Activated T-cell treated with anti-CD3 and anti-CD28 coated beads, Interleukin-2, amount 50 U/mL, for 72 hours (primary cell): ENCODE data around the gene IFT80. TPM values are rescaled to one million over a fixed set of nuclear protein-coding genes. Genes with fewer than 3 reads are reported as not detected.

ENCODE experiments used
- ATAC-seq, 2 donors: fragments of 150-1000 bp; cut with Tn5 transposase; replicated peaks in 1 of 2; 2 replicates each; pipeline ENCODE4 v1.10.0; 2021; ENCODE audit warnings: moderate library complexity in 2 of 2, mild to moderate bottlenecking in 1 of 2
- DNase-seq, 2 donors: peaks; one replicate each; pipeline ENCODE4 v3.0.0; 2021 to 2022; ENCODE audit warnings: mixed read lengths in 1 of 2
- H3K27ac Mint-ChIP-seq: one replicate; pipeline ENCODE4 v1.8.0; 2022; ENCODE audit warnings: mild to moderate bottlenecking, moderate library complexity, mixed read lengths
- H3K27me3 Mint-ChIP-seq: one replicate; pipeline ENCODE4 v1.8.0; 2022; ENCODE audit warnings: low read depth, mixed read lengths
- H3K36me3 Mint-ChIP-seq, 2 donors: one replicate each; pipeline ENCODE4 v1.8.0; 2022; ENCODE audit warnings: mixed read lengths in 2 of 2, mild to moderate bottlenecking in 1 of 2; ENCODE audit not compliant: insufficient read depth in 2 of 2
- H3K4me1 Mint-ChIP-seq: one replicate; pipeline ENCODE4 v1.8.0; 2022; ENCODE audit warnings: low read depth, mixed read lengths
- H3K4me3 Mint-ChIP-seq, 2 donors: one replicate each; pipeline ENCODE4 v1.8.0; 2022; ENCODE audit warnings: mild to moderate bottlenecking in 2 of 2, mixed read lengths in 2 of 2, moderate library complexity in 2 of 2
- H3K9me3 Mint-ChIP-seq, 2 donors: one replicate each; pipeline ENCODE4 v1.8.0; 2022; ENCODE audit warnings: mixed read lengths in 2 of 2
- total RNA-seq, 2 donors: library from RNA; stranded (reverse); gene quantifications; one replicate each; pipeline ENCODE4 v1.2.3, GENCODE V29; 2022

The IFT80 gene
- total RNA-seq, 2 donors from 2014 or later = 22.2 to 22.7 TPM

DNA sequence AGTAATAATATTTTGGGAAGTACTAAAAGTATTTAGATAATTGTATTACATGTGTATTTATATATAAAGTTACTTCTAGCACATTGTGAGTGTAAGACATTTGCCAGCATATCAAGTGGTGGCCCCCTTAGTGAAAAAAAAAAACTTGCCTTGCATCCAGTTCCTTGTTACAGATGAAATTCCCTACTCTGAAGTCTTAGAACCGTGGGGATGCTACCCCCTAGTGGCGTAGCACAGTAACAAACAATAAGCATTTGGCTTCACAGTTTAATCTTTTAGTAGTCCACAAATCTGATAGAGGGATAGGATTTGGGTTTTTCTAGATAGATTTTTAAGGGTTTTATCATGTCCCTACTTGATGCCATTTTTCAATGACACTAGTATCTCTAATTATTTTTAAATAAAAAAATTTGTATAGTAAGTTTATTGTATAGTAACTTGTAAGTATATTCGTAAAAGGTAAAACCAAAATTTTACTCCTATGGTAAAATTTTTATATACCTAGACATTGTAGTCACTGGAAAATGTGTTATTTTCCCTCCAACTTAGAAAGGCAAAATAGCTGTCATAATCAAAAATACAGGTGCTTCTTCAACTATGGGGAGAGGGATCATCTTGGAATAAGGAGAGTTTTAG, 14.7 kb upstream of the IFT80 start:
- Mint-ChIP-seq H3K27me3 (no peaks in the 10 kb centered on the region), H3K4me1 (no peaks in the 10 kb centered on the region), H3K36me3 (peaks cover 9 to 43% of the 10 kb centered on the region in 2 donors), H3K27ac (peak overlapping the region; percentile 50), H3K4me3 (no peak overlapping the region), H3K9me3 (no peaks in the 10 kb centered on the region)
- DNase-seq (peak; percentile 56 to 68), ATAC-seq (peak; percentile 70 to 75)

GRCh38 chr3:160412477-160412876, 13.5 kb upstream of the IFT80 start:
- no peaks in the 10 kb centered on the region for H3K4me1 Mint-ChIP-seq
- DNase-seq = no peak
- H3K27ac Mint-ChIP-seq = no peak overlapping the region
- H3K27me3 Mint-ChIP-seq = no peaks in the 10 kb centered on the region
- ATAC-seq = no peak
- peaks cover 10 to 39% of the 10 kb centered on the region in 2 donors for H3K36me3 Mint-ChIP-seq
- no peaks in the 10 kb centered on the region for H3K9me3 Mint-ChIP-seq
- H3K4me3 Mint-ChIP-seq = no peak overlapping the region

DNA sequence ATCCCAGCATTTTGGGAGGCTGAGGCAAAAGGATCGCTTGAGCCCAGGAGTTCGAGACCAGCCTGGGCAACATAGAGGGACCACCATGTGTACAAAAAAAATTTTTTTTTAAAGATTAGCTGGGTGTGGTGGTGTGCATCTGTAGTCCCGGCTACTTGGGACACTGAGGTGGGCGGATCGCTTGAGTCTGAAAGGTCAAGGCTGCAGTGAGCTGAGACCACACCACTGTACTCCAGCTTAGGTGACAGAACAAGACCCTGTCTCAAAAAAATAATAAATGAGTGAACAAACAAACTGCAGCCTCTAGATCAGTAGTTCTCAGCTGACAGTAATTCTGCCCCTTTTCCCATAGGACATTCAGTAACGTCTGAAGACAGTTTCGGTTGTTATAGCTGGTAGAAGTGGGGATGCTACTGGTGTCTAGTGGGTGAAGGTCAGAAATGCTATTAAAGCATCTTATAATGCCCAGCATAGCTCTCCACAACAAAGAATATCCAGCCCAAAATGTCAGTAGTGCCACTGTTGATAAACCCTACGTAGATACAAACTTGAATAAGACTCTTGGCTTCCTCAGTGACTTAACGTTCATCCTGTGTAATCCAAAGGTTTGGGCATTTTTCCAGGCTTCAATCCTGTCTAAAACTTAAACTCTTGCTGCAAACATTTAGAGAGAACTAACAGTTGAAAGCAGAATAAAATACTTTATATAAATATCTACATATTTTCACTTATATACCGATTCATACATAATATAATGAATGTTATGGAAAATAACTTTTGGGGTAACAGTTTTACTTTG, 11.0 kb upstream of the IFT80 start:
- Mint-ChIP-seq H3K27me3 (no peaks in the 10 kb centered on the region), H3K4me3 (no peak overlapping the region), H3K9me3 (no peaks in the 10 kb centered on the region), H3K36me3 (peaks cover 3 to 35% of the 10 kb centered on the region in 2 donors), H3K27ac (no peak overlapping the region), H3K4me1 (peaks cover 5% of the 10 kb centered on the region)
- ATAC-seq (peak in 1 of 2 donors; percentile 22), DNase-seq (no peak)

DNA sequence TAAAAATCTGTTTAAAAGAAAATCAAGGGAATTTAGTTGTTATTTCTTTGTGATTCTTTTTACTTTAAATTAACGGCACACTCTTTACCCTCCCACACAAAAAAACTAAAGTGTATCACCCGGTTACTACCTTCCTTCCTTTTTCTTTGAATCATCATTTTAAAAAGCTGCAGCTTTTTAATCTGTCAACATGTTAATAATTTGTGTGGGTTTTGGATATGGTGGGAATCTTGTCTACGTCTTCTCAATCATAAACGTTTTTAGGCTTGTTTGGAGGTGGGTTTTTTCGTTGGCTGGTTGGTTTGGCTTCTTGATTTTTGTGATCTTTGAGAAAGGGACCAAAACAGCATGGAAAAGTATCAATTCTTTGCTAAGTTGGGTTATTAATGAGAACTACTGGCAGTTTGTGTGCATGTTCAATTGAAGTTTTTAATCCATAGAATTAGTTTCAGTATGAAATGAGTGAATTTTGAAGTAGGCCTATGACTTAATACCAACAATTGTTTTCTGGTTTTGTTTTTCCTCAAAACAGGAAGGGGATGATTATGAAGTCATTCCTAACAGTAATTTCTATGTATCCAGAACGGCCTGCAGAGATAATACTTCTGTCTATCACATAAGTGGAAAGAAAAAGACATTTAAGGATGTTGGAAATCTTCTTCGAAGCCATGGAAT, 4.9 kb upstream of the IFT80 start:
- H3K27ac Mint-ChIP-seq = peak overlapping the region; percentile 87
- H3K4me1 Mint-ChIP-seq = peaks cover 43% of the 10 kb centered on the region
- DNase-seq (no peak), ATAC-seq (no peak)
- no peaks in the 10 kb centered on the region for H3K9me3 Mint-ChIP-seq
- H3K4me3 Mint-ChIP-seq = peak overlapping the region; percentile 90 to 98
- peaks cover 26 to 48% of the 10 kb centered on the region in 2 donors for H3K36me3 Mint-ChIP-seq
- H3K27me3 Mint-ChIP-seq = no peaks in the 10 kb centered on the region

GRCh38 chr3:160403028-160403545, 4.1 kb upstream of the IFT80 start:
- H3K27ac Mint-ChIP-seq = peak overlapping the region; percentile 76

DNA sequence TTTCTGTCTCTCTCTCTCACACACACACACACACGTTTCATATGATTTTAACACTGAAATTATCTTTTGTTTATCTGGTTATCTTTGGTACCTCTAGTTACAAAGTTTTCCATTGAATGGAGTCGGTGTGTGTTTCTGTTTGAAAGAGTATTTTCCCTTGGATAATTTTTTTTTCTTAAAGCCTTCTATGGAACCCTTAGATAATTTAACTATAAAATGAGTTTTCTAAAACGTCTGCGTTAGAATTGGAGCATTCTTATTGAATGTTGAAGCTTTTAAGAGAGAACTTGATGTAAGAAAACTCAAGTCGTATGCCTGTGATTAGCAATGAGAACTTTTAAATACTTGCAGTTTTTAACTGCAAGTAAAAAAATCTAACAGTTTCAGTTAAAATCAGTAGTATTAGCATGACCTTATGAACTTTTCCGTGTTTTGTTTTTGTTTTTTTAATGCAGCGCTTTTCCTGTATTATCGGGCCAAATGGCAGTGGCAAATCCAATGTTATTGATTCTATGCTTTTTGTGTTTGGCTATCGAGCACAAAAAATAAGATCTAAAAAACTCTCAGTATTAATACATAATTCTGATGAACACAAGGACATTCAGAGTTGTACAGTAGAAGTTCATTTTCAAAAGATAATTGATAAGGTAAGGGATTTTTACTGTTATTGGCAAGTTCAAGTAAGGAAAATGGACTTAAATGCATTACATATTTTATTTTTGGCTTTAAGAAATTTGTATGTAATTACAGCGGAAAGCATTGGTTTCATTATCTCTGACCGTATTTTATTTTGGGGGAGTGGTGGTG, 3.4 kb upstream of the IFT80 start:
- DNase-seq (no peak), ATAC-seq (no peak)
- no peaks in the 10 kb centered on the region for H3K9me3 Mint-ChIP-seq
- peaks cover 57% of the 10 kb centered on the region for H3K4me1 Mint-ChIP-seq
- H3K36me3 Mint-ChIP-seq = peaks cover 26 to 43% of the 10 kb centered on the region in 2 donors
- peak overlapping the region; percentile 76 for H3K27ac Mint-ChIP-seq
- H3K4me3 Mint-ChIP-seq = peak overlapping the region; percentile 96 to 98
- H3K27me3 Mint-ChIP-seq = no peaks in the 10 kb centered on the region

More at GRCh38 chr3:160403028-160403545, 4.1 kb upstream of the IFT80 start:
- Mint-ChIP-seq H3K27me3 (no peaks in the 10 kb centered on the region), H3K9me3 (no peaks in the 10 kb centered on the region), H3K36me3 (peaks cover 26 to 46% of the 10 kb centered on the region in 2 donors), H3K4me3 (peak overlapping the region; percentile 96 to 98), H3K4me1 (peaks cover 52% of the 10 kb centered on the region)
- no peak for ATAC-seq
- no peak for DNase-seq

DNA sequence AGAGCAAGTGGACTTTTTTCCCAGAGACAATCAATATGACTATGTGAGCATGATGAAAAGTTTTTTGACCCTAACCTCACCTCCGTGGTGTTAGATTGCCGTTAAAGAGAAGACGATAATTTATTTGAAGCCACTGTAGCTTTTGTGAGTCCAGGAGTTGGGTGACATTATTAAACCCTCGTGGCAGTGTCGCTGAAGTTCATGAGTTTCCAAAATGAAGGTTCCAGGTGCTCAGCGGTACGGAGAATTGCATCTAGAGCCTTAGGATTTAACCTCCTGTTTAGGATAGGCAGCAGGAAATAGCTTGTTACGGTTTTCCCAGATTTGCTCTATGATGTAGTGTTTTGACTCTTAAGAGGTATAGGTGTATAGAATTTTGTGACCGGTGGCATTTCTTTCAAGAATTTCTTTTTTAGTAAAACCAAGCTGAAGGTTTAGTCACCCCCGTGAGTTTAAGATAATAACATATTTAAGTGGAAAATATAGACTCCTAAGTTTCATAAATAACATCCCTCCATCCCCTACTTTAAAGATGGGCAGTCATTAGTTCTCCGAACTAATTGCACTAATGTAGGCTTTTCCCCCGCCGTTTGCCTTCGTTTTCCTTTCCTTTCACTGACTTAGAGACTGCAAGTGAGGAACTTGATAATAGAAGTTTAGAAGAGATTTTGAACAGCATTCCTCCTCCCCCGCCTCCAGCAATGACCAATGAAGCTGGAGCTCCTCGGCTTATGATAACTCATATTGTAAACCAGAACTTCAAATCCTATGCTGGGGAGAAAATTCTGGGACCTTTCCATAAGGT, 2.5 kb upstream of the IFT80 start:
- Mint-ChIP-seq H3K4me3 (peak overlapping the region; percentile 96 to 98), H3K4me1 (peaks cover 65% of the 10 kb centered on the region), H3K27me3 (no peaks in the 10 kb centered on the region), H3K9me3 (no peaks in the 10 kb centered on the region), H3K36me3 (peaks cover 26 to 42% of the 10 kb centered on the region in 2 donors), H3K27ac (peak overlapping the region; percentile 67)
- DNase-seq (no peak), ATAC-seq (no peak)

DNA sequence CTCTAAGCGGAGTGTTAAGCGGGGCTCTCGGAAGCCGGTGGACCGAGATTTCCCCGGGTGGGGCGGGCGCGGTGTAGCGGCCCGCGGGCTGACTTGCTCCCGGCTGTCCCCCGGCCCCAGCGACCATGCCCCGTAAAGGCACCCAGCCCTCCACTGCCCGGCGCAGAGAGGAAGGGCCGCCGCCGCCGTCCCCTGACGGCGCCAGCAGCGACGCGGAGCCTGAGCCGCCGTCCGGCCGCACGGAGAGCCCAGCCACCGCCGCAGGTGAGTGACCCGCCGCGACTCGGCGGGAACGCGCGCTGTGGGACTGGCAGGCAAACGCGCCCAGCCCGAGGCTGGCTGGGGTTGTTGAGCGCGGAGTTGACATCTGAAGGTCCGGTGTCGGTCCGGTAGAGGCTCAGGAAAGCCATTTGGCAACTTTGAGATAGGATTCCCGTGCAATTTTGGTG, 1.7 kb upstream of the IFT80 start:
- H3K4me3 Mint-ChIP-seq = peak overlapping the region; percentile 96 to 98
- DNase-seq = peak; percentile 28 to 44
- no peaks in the 10 kb centered on the region for H3K27me3 Mint-ChIP-seq
- peaks cover 26 to 37% of the 10 kb centered on the region in 2 donors for H3K36me3 Mint-ChIP-seq
- H3K9me3 Mint-ChIP-seq = no peaks in the 10 kb centered on the region
- peak in 1 of 2 donors; percentile 16 for ATAC-seq
- H3K4me1 Mint-ChIP-seq = peaks cover 66% of the 10 kb centered on the region
- peak overlapping the region; percentile 67 for H3K27ac Mint-ChIP-seq

DNA sequence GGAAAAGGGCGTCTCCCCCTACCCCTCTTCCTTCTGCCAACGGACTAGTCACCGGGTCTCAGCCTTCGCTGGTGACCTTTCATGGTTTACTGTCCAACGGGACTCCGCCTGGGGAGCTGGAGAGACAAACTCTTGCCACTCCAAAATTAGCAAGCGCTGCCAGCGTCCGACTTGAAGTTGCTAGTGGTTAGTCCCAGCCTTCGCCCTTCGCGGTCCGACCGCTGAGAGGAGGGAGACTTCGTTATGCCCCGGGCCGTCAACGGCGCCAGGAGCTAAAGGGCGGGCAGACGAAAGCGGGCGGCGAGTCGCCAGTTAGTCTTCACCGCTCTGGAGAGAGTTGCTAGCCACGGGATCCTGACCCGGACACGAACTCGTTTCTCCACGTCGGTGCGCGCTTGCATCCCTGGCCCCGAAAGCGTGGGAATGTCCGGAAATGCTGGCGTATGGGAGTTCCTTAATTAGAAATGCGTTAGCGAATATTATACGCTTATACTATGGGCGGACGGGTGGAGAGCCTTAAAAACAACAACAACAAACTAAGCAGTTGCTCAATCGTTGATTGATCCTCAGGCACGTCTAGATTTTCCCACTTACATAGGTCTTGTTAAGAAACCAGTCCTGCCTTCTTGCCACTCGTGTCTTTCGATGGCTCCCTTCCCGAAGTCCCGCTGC, 1.1 kb upstream of the IFT80 start:
- peak; percentile 33 to 52 for DNase-seq
- peaks cover 67% of the 10 kb centered on the region for H3K4me1 Mint-ChIP-seq
- peaks cover 26 to 35% of the 10 kb centered on the region in 2 donors for H3K36me3 Mint-ChIP-seq
- no peaks in the 10 kb centered on the region for H3K9me3 Mint-ChIP-seq
- peak overlapping the region; percentile 99 for H3K27ac Mint-ChIP-seq
- H3K4me3 Mint-ChIP-seq = peak overlapping the region; percentile 96 to 98
- H3K27me3 Mint-ChIP-seq = no peaks in the 10 kb centered on the region
- ATAC-seq = peak; percentile 14 to 33

GRCh38 chr3:160398820-160399124, 253 bp downstream of the IFT80 start:
- H3K9me3 Mint-ChIP-seq = no peaks in the 10 kb centered on the region
- peaks cover 24 to 26% of the 10 kb centered on the region in 2 donors for H3K36me3 Mint-ChIP-seq
- DNase-seq = no peak
- no peak for ATAC-seq
- peak overlapping the region; percentile 99 for H3K27ac Mint-ChIP-seq
- peak overlapping the region; percentile 96 to 98 for H3K4me3 Mint-ChIP-seq
- H3K4me1 Mint-ChIP-seq = peaks cover 61% of the 10 kb centered on the region
- H3K27me3 Mint-ChIP-seq = no peaks in the 10 kb centered on the region

DNA sequence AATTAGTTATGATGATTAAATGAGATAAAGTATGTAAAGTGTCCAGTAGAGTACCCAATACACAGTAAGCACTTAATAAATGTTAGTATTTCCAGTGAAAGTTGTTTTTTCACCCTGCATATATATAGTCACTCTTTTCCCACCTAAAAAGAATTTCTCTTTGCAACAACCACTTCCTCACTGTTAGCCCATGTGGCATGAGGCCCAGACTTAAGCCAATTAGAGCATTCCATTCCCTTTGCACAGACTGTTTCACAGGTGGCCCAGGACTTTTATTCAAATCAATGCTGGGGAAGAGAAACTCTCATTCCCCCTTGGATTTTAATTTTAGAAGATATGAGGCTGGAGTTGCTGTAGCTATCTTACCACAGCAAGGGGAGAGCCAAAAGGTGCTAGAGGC, 3.7 kb downstream of the IFT80 start:
- Mint-ChIP-seq H3K27me3 (no peaks in the 10 kb centered on the region), H3K4me3 (no peak overlapping the region), H3K27ac (no peak overlapping the region), H3K9me3 (no peaks in the 10 kb centered on the region), H3K36me3 (peaks cover 9 to 10% of the 10 kb centered on the region in 2 donors), H3K4me1 (peaks cover 35% of the 10 kb centered on the region)
- DNase-seq (no peak), ATAC-seq (no peak)
